Umbilical cord (tissue), 2 donors: ENCODE data around the gene PRKCB. TPM values are rescaled to one million over a fixed set of nuclear protein-coding genes. Genes with fewer than 3 reads are reported as not detected.

Experiments
- DNase-seq: peaks from one replicate; pipeline ENCODE4 v3.0.0-alpha.2; 2015; ENCODE audit warnings: low spot score
- total RNA-seq: library from RNA; depleted of rRNA; stranded (reverse); fragments of >200 nt; gene quantifications from one replicate; pipeline ENCODE4 v1.2.3, GENCODE V29; 2014; ENCODE audit warnings: low replicate concordance; ENCODE audit not compliant: insufficient read depth

The PRKCB gene
- total RNA-seq, 1 donor from 2014 or later = 17.8 TPM

GRCh38 chr16:24041834-24042631 is 206.2 kb downstream of the PRKCB start:
- peak; percentile 42 for DNase-seq

- no peak for DNase-seq
Observed at GRCh38 chr16:24044467-24044866, 208.7 kb downstream of the PRKCB start.

- DNase-seq = peak; percentile 20
Observed at GRCh38 chr16:24045641-24046040, 209.9 kb downstream of the PRKCB start.

- peak; percentile 7 for DNase-seq
Observed at GRCh38 chr16:24046442-24046841, 210.7 kb downstream of the PRKCB start.

GRCh38 chr16:24049113-24049512 is 213.3 kb downstream of the PRKCB start:
- DNase-seq = no peak

GRCh38 chr16:24051125-24051524 is 215.3 kb downstream of the PRKCB start:
- no peak for DNase-seq

GRCh38 chr16:24052329-24053098 is 216.7 kb downstream of the PRKCB start:
- DNase-seq = no peak

- no peak for DNase-seq
Observed at GRCh38 chr16:24053099-24053946, 217.5 kb downstream of the PRKCB start.

- no peak for DNase-seq
Observed at GRCh38 chr16:24054741-24055491, 219.1 kb downstream of the PRKCB start.

- no peak for DNase-seq
Observed at GRCh38 chr16:24062270-24062817, 226.6 kb downstream of the PRKCB start.

GRCh38 chr16:24069036-24069590 is 233.3 kb downstream of the PRKCB start:
- DNase-seq = no peak

GRCh38 chr16:24070851-24071250 is 235.1 kb downstream of the PRKCB start:
- DNase-seq = no peak

- DNase-seq = peak; percentile 23
Observed at GRCh38 chr16:24071666-24072360, 236.0 kb downstream of the PRKCB start.

- no peak for DNase-seq
Observed at GRCh38 chr16:24073321-24073720, 237.5 kb downstream of the PRKCB start.

GRCh38 chr16:24074574-24074973 is 238.8 kb downstream of the PRKCB start:
- no peak for DNase-seq

GRCh38 chr16:24075302-24075701 is 239.5 kb downstream of the PRKCB start:
- DNase-seq = no peak

- DNase-seq = peak; percentile 63
Observed at GRCh38 chr16:24075931-24076716, 240.3 kb downstream of the PRKCB start.

- no peak for DNase-seq
Observed at GRCh38 chr16:24077292-24077691, 241.5 kb downstream of the PRKCB start.

- DNase-seq = no peak
Observed at GRCh38 chr16:24077966-24078365, 242.2 kb downstream of the PRKCB start.
